Muscle of back (tissue), 13 donors: ENCODE data around the gene TAAR9. TPM values are rescaled to one million over a fixed set of nuclear protein-coding genes. Genes with fewer than 3 reads are reported as not detected.

ENCODE experiments used
- DNase-seq, 3 donors: peaks; one replicate each; pipeline versions ENCODE4 v3.0.0 to v3.0.0-alpha.2; 2013
- long read RNA-seq, 9 donors: transcript quantifications; one replicate each; lab custom pipeline, GENCODE V29; 2026
- polyA plus RNA-seq, 10 donors: library from polyadenylated mRNA; unstranded; fragments of 120-200 nt; gene quantifications; one replicate each; pipeline ENCODE4 v1.2.1, GENCODE V29; 2013; ENCODE audit not compliant: insufficient read length in 10 of 10

The TAAR9 gene
- polyA plus RNA-seq = not detected
- long read RNA-seq, donor 1 = 0 reads
- long read RNA-seq, donor 2 = 0 reads
- long read RNA-seq, donor 3 = 0 reads
- long read RNA-seq, donor 4 = 0 reads
- long read RNA-seq, donor 5 = 0 reads
- long read RNA-seq, donor 6 = 0 reads
- long read RNA-seq, donor 7 = 0 reads
- long read RNA-seq, donor 8 = 0 reads
- long read RNA-seq, donor 9 = 0 reads

GRCh38 chr6:132537977-132538376, at the start of gene TAAR9:
TSS of gene TAAR9 (plus strand) at chr6:132538277. CDS start at chr6:132538290, 13 bp downstream.
- DNase-seq = no peak

- no peak for DNase-seq
Measured at GRCh38 chr6:132489376-132489775, 48.7 kb upstream of the TAAR9 start.

- DNase-seq = peak in 2 of 3 donors; percentile 44 to 61
Measured at GRCh38 chr6:132490024-132490423, 48.1 kb upstream of the TAAR9 start.

- no peak for DNase-seq
Measured at GRCh38 chr6:132490478-132491204, 47.4 kb upstream of the TAAR9 start.

DNA sequence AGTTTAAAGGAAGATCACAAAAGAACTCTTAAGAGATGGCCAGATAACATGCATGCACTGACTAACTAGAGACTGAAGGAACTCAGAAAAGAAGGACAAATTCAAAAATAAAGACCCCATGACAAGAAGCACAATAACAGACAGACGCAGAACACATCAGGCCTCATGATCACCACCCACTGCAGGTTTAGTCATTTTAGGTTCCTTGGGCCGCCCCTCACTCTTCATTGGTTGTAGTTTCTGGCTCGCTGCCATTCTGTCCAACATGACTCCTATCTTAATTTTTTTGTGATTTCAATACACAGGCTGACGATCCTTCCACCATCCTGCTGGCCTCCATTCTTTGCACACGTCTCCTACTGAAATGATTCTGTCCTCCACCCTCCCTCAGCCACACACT, 46.8 kb upstream of the TAAR9 start:
- DNase-seq = no peak

DNA sequence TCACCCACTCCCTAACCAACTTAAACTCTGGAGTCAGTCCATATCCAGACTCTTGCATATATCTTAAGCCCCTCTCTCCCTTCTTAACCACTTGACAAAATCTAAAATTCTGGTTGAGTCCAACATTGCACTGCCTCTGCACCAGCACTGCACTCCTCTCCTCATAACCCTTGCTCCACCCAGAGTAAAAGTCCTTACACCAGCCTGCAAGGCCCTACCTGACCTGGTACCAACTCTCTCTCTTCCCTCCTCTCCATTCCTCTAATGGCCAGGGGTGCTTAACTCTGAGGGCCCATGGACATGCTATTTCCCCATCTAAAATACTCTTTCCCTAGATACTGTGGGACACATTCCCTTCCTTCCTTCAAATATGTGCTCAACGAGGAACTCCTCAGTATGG, 46.2 kb upstream of the TAAR9 start:
- DNase-seq = no peak

GRCh38 chr6:132494954-132495353, 43.1 kb upstream of the TAAR9 start:
- no peak for DNase-seq

DNA sequence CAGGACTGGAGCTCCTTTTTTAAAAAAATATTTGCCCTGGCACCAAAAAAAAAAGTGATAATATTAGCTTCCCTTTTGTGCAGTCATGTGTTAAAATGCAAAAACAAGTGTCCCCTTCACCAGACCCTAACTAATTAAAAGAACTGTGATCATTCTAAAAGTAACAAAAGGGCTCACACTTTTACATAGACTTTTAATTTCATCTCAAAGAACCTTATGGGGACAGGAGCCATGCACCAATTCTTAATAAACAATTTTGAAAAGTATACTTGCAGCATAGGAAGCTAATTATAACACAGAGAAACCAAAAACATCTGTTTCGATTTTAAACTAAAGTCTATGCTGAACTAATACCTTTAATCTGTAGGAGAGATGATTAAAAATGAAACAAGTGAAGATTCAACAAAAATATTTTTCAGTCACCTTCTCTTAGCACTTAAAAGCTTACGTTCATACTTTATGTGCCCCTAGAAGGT, 42.4 kb upstream of the TAAR9 start:
- no peak for DNase-seq

- no peak for DNase-seq
Measured at GRCh38 chr6:132496519-132497180, 41.4 kb upstream of the TAAR9 start.

DNA sequence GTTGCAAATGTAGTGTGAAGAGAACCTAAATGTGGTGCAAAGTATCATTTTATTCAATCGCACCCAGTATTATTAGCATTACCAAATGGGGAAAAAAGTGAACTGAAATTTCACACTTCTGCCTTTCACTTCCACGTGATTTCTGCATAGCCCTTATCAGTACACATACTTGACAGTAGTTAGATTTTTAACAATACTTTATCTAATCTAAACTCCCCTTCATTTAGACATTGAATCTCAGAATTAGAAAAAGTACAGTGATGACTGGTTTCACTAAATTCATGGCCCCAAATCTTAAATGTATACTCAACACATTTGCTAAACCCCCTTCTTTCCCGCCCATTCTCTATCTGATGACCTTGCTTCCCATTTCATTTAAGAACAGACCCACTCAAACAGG, 39.4 kb upstream of the TAAR9 start:
- DNase-seq = no peak

DNA sequence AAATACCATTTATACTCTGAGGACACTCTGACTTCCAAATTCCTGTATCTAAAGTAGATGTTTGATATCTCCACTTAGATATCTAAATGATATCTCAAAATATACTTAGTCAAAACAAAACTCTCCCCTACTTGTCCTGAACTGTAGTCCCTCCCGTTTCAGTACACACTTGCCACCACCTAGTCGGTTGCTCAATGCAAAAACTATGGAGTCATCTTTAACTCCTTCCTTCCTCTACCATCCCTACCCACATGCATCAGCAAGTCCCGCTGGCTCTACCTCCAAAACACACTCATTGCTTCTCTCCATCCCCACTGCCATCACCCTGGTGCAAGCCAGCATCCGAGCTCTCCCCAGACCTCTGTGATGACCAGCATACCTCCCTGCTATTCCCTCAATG, 38.3 kb upstream of the TAAR9 start:
- no peak for DNase-seq

GRCh38 chr6:132504757-132505156, 33.3 kb upstream of the TAAR9 start:
- DNase-seq = no peak

DNA sequence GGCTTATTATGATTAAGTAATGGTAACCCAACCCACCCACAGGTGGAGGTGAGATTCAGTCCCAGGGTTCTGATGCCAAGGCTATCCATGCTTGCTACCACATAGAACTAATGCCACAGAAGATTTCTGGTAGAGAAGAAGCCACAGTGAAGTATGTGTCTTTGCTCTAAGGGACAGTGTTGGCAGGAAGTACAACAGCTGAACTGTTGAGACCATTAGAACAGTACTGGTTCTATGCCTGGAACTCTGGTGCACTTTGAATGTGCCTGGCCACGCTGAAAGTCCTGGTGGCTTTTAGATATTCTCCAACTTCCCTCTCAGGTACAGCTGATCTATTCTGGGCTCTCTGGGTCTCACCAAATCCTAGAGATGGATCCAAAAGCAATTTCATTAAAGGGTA, 32.9 kb upstream of the TAAR9 start:
- DNase-seq = no peak

DNA sequence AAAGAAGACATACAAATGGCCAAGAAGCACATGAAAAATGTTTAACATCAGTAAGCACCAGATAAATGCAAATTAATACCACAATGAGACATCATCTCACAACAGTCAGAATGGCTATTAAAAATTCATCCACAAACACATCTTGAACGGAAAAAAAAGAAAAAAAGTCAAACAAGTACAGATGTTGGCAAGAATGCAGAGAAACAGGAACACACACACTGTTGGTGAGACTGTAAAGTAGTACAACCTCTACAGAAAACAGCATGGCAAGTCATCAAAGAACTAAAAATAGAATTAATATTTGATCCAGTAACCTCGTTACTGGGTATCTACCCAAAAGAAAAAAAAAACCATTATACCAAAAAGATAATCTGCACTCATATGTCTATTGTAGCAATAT, 31.6 kb upstream of the TAAR9 start:
- DNase-seq = no peak

- DNase-seq = no peak
Measured at GRCh38 chr6:132506869-132507808, 30.9 kb upstream of the TAAR9 start.

- DNase-seq = peak in 1 of 3 donors; percentile 32
Measured at GRCh38 chr6:132511210-132511830, 26.8 kb upstream of the TAAR9 start.

GRCh38 chr6:132511831-132512220, 26.3 kb upstream of the TAAR9 start:
- no peak for DNase-seq

DNA sequence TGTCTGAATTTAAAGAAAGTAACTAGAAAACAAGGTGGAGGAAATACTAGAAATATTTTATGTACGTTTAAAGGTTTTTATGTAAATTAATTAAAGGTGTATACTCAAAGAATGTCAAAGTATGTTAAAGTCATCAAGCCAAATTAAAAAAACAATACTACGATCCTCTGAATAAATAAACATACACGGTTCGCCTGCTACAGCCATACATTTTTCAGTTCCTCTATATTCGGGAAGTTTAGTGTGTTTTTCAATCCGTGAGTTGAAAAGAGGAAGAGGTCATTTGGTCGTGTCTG, 25.8 kb upstream of the TAAR9 start:
- no peak for DNase-seq

GRCh38 chr6:132512638-132513632, 25.1 kb upstream of the TAAR9 start, which contains the start of gene STX7:
TSS of gene STX7 (minus strand) at chr6:132513116. CDS start at chr6:132503530, 9,586 bp downstream.
- peak; percentile 88 to 97 (median 92) for DNase-seq
